Measurements from ENCODE around the gene BRCC3.
"Not testable (repeated sequence)": the region's sequence is repeated elsewhere in the genome, so short reads cannot be mapped to it uniquely, and the experiment has no call there.

Gene BRCC3

GRCh38 chrX:155134255-155134654, 62.9 kb downstream of the BRCC3 start:
- no peak overlapping the region for H3K9ac ChIP-seq (ENCODE audit: low read length)
- no peaks in the 10 kb centered on the region for H3K9me2 ChIP-seq (replicated peaks; ENCODE audit: insufficient read depth, low read length)
- no peaks in the 10 kb centered on the region for H3K9me3 ChIP-seq (replicated peaks; ENCODE audit: insufficient read depth, low read length)
- no peaks in the 10 kb centered on the region for H4K20me1 ChIP-seq (ENCODE audit: insufficient read depth, low read length)
- DNase-seq = no peak
- H3K4me2 ChIP-seq (ENCODE audit: low read depth, low read length) = no peak overlapping the region
- H3K4me1 ChIP-seq (ENCODE audit: low read length) = no peaks in the 10 kb centered on the region
- H3K27ac ChIP-seq (ENCODE audit: low read length) = no peak overlapping the region
- no peak overlapping the region for H3K4me3 ChIP-seq (ENCODE audit: low read length)
- H3F3A ChIP-seq (ENCODE audit: insufficient read depth, low read length) = no peaks in the 10 kb centered on the region
- TF ChIP-seq EZH2 (optimal IDR thresholded peaks at IDR 0.05; ENCODE audit: low read depth, low read length) (no peak), EZH2phosphoT487 (IDR thresholded peaks at IDR 0.05; ENCODE audit: low read length) (no peak), CTCF (IDR thresholded peaks at IDR 0.05; ENCODE audit: low read length) (no peak)
- no peaks in the 10 kb centered on the region for H3K79me2 ChIP-seq (ENCODE audit: low read length)
- H2AFZ ChIP-seq (ENCODE audit: low read length) = no peak overlapping the region
- no peaks in the 10 kb centered on the region for H3K36me3 ChIP-seq (replicated peaks; ENCODE audit: insufficient read depth, low read length)
- no peaks in the 10 kb centered on the region for H3K27me3 ChIP-seq (replicated peaks; ENCODE audit: insufficient read depth, low read length)

- peak overlapping the region; percentile 27 for H2AFZ ChIP-seq (ENCODE audit: low read length)
- H3K9me2 ChIP-seq (replicated peaks; ENCODE audit: insufficient read depth, low read length) = no peaks in the 10 kb centered on the region
- peak overlapping the region; percentile 17 for H3K4me2 ChIP-seq (ENCODE audit: low read depth, low read length)
- no peaks in the 10 kb centered on the region for H4K20me1 ChIP-seq (ENCODE audit: insufficient read depth, low read length)
- H3K36me3 ChIP-seq (replicated peaks; ENCODE audit: insufficient read depth, low read length) = no peaks in the 10 kb centered on the region
- DNase-seq = peak; percentile 50
- no peak overlapping the region for H3K9ac ChIP-seq (ENCODE audit: low read length)
- H3K27me3 ChIP-seq (replicated peaks; ENCODE audit: insufficient read depth, low read length) = no peaks in the 10 kb centered on the region
- H3K27ac ChIP-seq (ENCODE audit: low read length) = peak overlapping the region; percentile 29; the same call in 1 of the 2 replicates
- no peak for TF ChIP-seq EZH2 (optimal IDR thresholded peaks at IDR 0.05; ENCODE audit: low read depth, low read length)
- no peak for TF ChIP-seq CTCF (IDR thresholded peaks at IDR 0.05; ENCODE audit: low read length)
- TF ChIP-seq EZH2phosphoT487 (IDR thresholded peaks at IDR 0.05; ENCODE audit: low read length) = no peak
- H3K79me2 ChIP-seq (ENCODE audit: low read length) = no peaks in the 10 kb centered on the region
- H3K4me1 ChIP-seq (ENCODE audit: low read length) = no peaks in the 10 kb centered on the region
- peak overlapping the region; percentile 7; the same call in 1 of the 2 replicates for H3K4me3 ChIP-seq (ENCODE audit: low read length)
- no peaks in the 10 kb centered on the region for H3F3A ChIP-seq (ENCODE audit: insufficient read depth, low read length)
- H3K9me3 ChIP-seq (replicated peaks; ENCODE audit: insufficient read depth, low read length) = no peaks in the 10 kb centered on the region
Observed at GRCh38 chrX:155143959-155144548, 72.7 kb downstream of the BRCC3 start.

DNA sequence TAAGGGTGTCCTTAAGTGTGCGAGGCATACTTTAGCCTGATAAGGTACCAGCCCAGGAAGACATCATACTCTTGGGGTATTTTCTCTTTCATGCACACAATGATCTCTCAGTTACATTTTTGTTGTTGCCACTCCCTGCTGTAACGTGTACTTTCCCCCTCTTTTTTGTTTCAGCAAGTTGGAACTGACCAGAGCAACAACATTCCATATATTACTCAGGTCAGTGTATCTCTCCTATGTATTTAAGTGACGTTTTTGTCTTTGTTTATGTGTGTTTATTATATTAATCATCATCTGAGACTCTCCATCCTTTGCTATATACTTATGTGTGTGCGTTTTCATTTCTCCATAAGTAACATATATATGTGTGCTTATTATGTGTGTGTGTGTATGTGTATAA, 73.6 kb downstream of the BRCC3 start:
- Histone ChIP-seq H3K27me3 (replicated peaks; ENCODE audit: insufficient read depth, low read length) (no peaks in the 10 kb centered on the region), H3K79me2 (ENCODE audit: low read length) (no peaks in the 10 kb centered on the region), H3K36me3 (replicated peaks; ENCODE audit: insufficient read depth, low read length) (no peaks in the 10 kb centered on the region), H3F3A (ENCODE audit: insufficient read depth, low read length) (no peaks in the 10 kb centered on the region), H3K9me3 (replicated peaks; ENCODE audit: insufficient read depth, low read length) (no peaks in the 10 kb centered on the region), H2AFZ (ENCODE audit: low read length) (no peak overlapping the region), H4K20me1 (ENCODE audit: insufficient read depth, low read length) (no peaks in the 10 kb centered on the region), H3K9ac (ENCODE audit: low read length) (no peak overlapping the region), H3K27ac (ENCODE audit: low read length) (no peak overlapping the region), H3K4me1 (ENCODE audit: low read length) (no peaks in the 10 kb centered on the region), H3K9me2 (replicated peaks; ENCODE audit: insufficient read depth, low read length) (no peaks in the 10 kb centered on the region), H3K4me3 (ENCODE audit: low read length) (no peak overlapping the region), H3K4me2 (ENCODE audit: low read depth, low read length) (no peak overlapping the region)
- DNase-seq = no peak
- TF ChIP-seq EZH2phosphoT487 (IDR thresholded peaks at IDR 0.05; ENCODE audit: low read length) (no peak), EZH2 (optimal IDR thresholded peaks at IDR 0.05; ENCODE audit: low read depth, low read length) (no peak)

DNA sequence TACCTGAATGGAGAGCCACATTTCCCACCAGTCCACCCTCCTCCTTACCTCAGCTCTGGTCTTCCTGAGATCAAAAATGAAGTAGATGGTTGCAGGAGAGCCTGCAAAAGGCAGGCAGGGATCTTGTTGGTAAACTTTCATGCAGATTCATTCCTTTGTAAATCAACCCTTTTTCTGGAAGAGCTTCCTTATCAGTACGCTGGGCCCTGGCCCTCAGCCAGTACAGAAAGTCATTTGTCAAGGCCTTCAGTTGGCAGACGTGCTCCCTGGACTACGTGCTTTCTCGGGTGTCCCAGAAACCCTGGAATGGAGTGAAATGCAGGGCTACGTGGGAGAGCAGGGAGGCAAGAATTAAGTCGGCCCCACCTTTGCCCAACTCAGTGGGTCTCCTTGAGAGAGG, 76.3 kb downstream of the BRCC3 start:
- not testable (repeated sequence) for H3K9me2 ChIP-seq (replicated peaks; ENCODE audit: insufficient read depth, low read length); H3K27ac ChIP-seq (ENCODE audit: low read length); H3K9me3 ChIP-seq (replicated peaks; ENCODE audit: insufficient read depth, low read length); H3K36me3 ChIP-seq (replicated peaks; ENCODE audit: insufficient read depth, low read length); H2AFZ ChIP-seq (ENCODE audit: low read length); H4K20me1 ChIP-seq (ENCODE audit: insufficient read depth, low read length); H3K79me2 ChIP-seq (ENCODE audit: low read length); H3K27me3 ChIP-seq (replicated peaks; ENCODE audit: insufficient read depth, low read length); H3F3A ChIP-seq (ENCODE audit: insufficient read depth, low read length); H3K4me3 ChIP-seq (ENCODE audit: low read length); H3K4me2 ChIP-seq (ENCODE audit: low read depth, low read length); H3K4me1 ChIP-seq (ENCODE audit: low read length); DNase-seq; H3K9ac ChIP-seq (ENCODE audit: low read length)

- not testable (repeated sequence) for H3K4me2 ChIP-seq (ENCODE audit: low read depth, low read length); DNase-seq; H3K27me3 ChIP-seq (replicated peaks; ENCODE audit: insufficient read depth, low read length)
Observed at GRCh38 chrX:155148166-155148565, 76.9 kb downstream of the BRCC3 start.

More at GRCh38 chrX:155148166-155148565, 76.9 kb downstream of the BRCC3 start:
- H3K27ac ChIP-seq (ENCODE audit: low read length); H3K36me3 ChIP-seq (replicated peaks; ENCODE audit: insufficient read depth, low read length); H3K4me3 ChIP-seq (ENCODE audit: low read length); H3K79me2 ChIP-seq (ENCODE audit: low read length); H3K4me1 ChIP-seq (ENCODE audit: low read length); H3K9me2 ChIP-seq (replicated peaks; ENCODE audit: insufficient read depth, low read length); H3K9ac ChIP-seq (ENCODE audit: low read length); H4K20me1 ChIP-seq (ENCODE audit: insufficient read depth, low read length); H3F3A ChIP-seq (ENCODE audit: insufficient read depth, low read length); H3K9me3 ChIP-seq (replicated peaks; ENCODE audit: insufficient read depth, low read length); H2AFZ ChIP-seq (ENCODE audit: low read length): not testable (repeated sequence)

All from MM.1S (cell line).